Activated CD8-positive, alpha-beta memory T cell treated with anti-CD3 and anti-CD28 coated beads for 1 hour (primary cell): ENCODE data around the gene FAM117B.
"Not testable (repeated sequence)": the region's sequence is repeated elsewhere in the genome, so short reads cannot be mapped to it uniquely, and the experiment has no call there.

Experiments used
- DNase-seq, 2 donors: peaks; one replicate each; pipeline ENCODE4 v3.0.0-alpha.2; 2020; ENCODE audit warnings: low read depth in 1 of 2; ENCODE audit errors: extremely low read depth in 1 of 2

FAM117B gene

GRCh38 chr2:202700075-202700901, 65.5 kb downstream of the FAM117B start:
- DNase-seq: no peak

- no peak for DNase-seq
These were observed 68.3 kb downstream of the FAM117B start for GRCh38 chr2:202703091-202703490.

GRCh38 chr2:202704248-202704647, 69.5 kb downstream of the FAM117B start:
- DNase-seq: no peak

- DNase-seq: no peak
These were observed 70.8 kb downstream of the FAM117B start for GRCh38 chr2:202705446-202706020.

GRCh38 chr2:202714971-202715935, 80.5 kb downstream of the FAM117B start:
- DNase-seq: not testable (repeated sequence)

GRCh38 chr2:202716114-202716718, 81.4 kb downstream of the FAM117B start:
- DNase-seq: no peak

GRCh38 chr2:202716953-202717597, 82.3 kb downstream of the FAM117B start:
- no peak for DNase-seq

- DNase-seq: no peak
These were observed 83.0 kb downstream of the FAM117B start for GRCh38 chr2:202717598-202718310.

GRCh38 chr2:202718614-202719013, 83.8 kb downstream of the FAM117B start:
- no peak for DNase-seq

- DNase-seq: no peak
These were observed 85.5 kb downstream of the FAM117B start for GRCh38 chr2:202720226-202720625.

- DNase-seq: no peak
These were observed 86.9 kb downstream of the FAM117B start for GRCh38 chr2:202721621-202722020.

GRCh38 chr2:202723746-202724145, 89.0 kb downstream of the FAM117B start:
- DNase-seq: no peak

GRCh38 chr2:202726070-202726469, 91.3 kb downstream of the FAM117B start:
- no peak for DNase-seq

- DNase-seq: no peak
These were observed 102.1 kb downstream of the FAM117B start for GRCh38 chr2:202736826-202737225.

GRCh38 chr2:202743613-202744012, 108.8 kb downstream of the FAM117B start:
- no peak for DNase-seq

GRCh38 chr2:202749477-202749876, 114.7 kb downstream of the FAM117B start:
- no peak for DNase-seq

GRCh38 chr2:202750763-202751427, 116.1 kb downstream of the FAM117B start:
- DNase-seq: no peak

GRCh38 chr2:202752071-202752470, 117.3 kb downstream of the FAM117B start:
- no peak for DNase-seq

GRCh38 chr2:202754936-202755335, 120.2 kb downstream of the FAM117B start:
- DNase-seq: no peak
